ENCODE data around the gene RAB12. TPM values are rescaled to one million over a fixed set of nuclear protein-coding genes. Genes with fewer than 3 reads are reported as not detected.

The RAB12 gene
- total RNA-seq, 2 experiments from 2014 or later, result 20.1 to 20.3 TPM

GRCh38 chr18:8611916-8612576 lies 2.8 kb downstream of the RAB12 start:
- Mint-ChIP-seq H3K27ac (peak overlapping the region; percentile 22), H3K36me3 (ENCODE audit: low read depth) (peaks cover 38% of the 10 kb centered on the region), H3K4me3 (peak overlapping the region; percentile 86), H3K27me3 (no peaks in the 10 kb centered on the region), H3K9me3 (no peaks in the 10 kb centered on the region), H3K4me1 (ENCODE audit: low read depth) (peaks cover 72% of the 10 kb centered on the region)
- no peaks in the 10 kb centered on the region for H3K36me3 ChIP-seq (ENCODE audit: insufficient read depth, low read length)
- DNase-seq (no peak), ATAC-seq (ENCODE audit: poor library complexity) (no peak)
- no peak overlapping the region for H3K4me3 ChIP-seq (ENCODE audit: low read length)
- CTCF ChIA-PET, result no interaction called here
- H3K27ac ChIP-seq (ENCODE audit: low read depth in 1 of 2, low read length in 2 of 2), result no peak overlapping the region
- peaks cover 45% of the 10 kb centered on the region for H3K4me1 ChIP-seq (ENCODE audit: insufficient read depth, low read length)
- intact Hi-C loops (cut with DNase I, micrococcal nuclease), result loop anchor here in 1 of 2 experiments (10.0 kb wide), 2 partner anchors 723 to 1303 kb away; partner anchors contain the start of genes TWSG1 and VAPA
- no peaks in the 10 kb centered on the region for H3K9me3 ChIP-seq (ENCODE audit: control insufficient read depth in 1 of 2, insufficient read depth in 1 of 2, low read length in 2 of 2)
- TF ChIP-seq, protein P1, sequence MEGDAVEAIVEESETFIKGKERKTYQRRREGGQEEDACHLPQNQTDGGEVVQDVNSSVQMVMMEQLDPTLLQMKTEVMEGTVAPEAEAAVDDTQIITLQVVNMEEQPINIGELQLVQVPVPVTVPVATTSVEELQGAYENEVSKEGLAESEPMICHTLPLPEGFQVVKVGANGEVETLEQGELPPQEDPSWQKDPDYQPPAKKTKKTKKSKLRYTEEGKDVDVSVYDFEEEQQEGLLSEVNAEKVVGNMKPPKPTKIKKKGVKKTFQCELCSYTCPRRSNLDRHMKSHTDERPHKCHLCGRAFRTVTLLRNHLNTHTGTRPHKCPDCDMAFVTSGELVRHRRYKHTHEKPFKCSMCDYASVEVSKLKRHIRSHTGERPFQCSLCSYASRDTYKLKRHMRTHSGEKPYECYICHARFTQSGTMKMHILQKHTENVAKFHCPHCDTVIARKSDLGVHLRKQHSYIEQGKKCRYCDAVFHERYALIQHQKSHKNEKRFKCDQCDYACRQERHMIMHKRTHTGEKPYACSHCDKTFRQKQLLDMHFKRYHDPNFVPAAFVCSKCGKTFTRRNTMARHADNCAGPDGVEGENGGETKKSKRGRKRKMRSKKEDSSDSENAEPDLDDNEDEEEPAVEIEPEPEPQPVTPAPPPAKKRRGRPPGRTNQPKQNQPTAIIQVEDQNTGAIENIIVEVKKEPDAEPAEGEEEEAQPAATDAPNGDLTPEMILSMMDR (IDR thresholded peaks at IDR 0.05), result no peak
- POLR2A ChIA-PET, result interaction anchor here (0.7 kb wide), 1 partner anchor 12 kb away, joined by 3 read pairs; no protein-coding TSS in a partner anchor
- no peaks in the 10 kb centered on the region for H3K27me3 ChIP-seq (ENCODE audit: control insufficient read depth in 1 of 2, insufficient read depth in 2 of 2, low read length in 2 of 2)

- Histone ChIP-seq H3K4me1 (ENCODE audit: insufficient read depth, low read length) (peaks cover 34% of the 10 kb centered on the region), H3K9me3 (ENCODE audit: control insufficient read depth in 1 of 2, insufficient read depth in 1 of 2, low read length in 2 of 2) (no peaks in the 10 kb centered on the region), H3K36me3 (ENCODE audit: insufficient read depth, low read length) (peaks cover 4% of the 10 kb centered on the region), H3K4me3 (ENCODE audit: low read length) (no peak overlapping the region), H3K27ac (ENCODE audit: low read depth in 1 of 2, low read length in 2 of 2) (no peak overlapping the region), H3K27me3 (ENCODE audit: control insufficient read depth in 1 of 2, insufficient read depth in 2 of 2, low read length in 2 of 2) (no peaks in the 10 kb centered on the region)
- Mint-ChIP-seq H3K4me1 (ENCODE audit: low read depth) (peaks cover 81% of the 10 kb centered on the region), H3K9me3 (no peaks in the 10 kb centered on the region), H3K36me3 (ENCODE audit: low read depth) (peaks cover 52% of the 10 kb centered on the region), H3K27ac (no peak overlapping the region), H3K27me3 (no peaks in the 10 kb centered on the region), H3K4me3 (no peak overlapping the region)
- TF ChIP-seq, protein P1 (IDR thresholded peaks at IDR 0.05), result no peak
- CTCF ChIA-PET, result no interaction called here
- intact Hi-C loops (cut with DNase I, micrococcal nuclease), result loop anchor here in 1 of 2 experiments (10.0 kb wide), 2 partner anchors 720 to 1300 kb away; partner anchors contain the start of genes TWSG1 and VAPA
- ATAC-seq (ENCODE audit: poor library complexity), result no peak
- POLR2A ChIA-PET, result no interaction called here
- DNase-seq, result no peak
These were observed 5.6 kb downstream of the RAB12 start for GRCh38 chr18:8614875-8615274.

DNA sequence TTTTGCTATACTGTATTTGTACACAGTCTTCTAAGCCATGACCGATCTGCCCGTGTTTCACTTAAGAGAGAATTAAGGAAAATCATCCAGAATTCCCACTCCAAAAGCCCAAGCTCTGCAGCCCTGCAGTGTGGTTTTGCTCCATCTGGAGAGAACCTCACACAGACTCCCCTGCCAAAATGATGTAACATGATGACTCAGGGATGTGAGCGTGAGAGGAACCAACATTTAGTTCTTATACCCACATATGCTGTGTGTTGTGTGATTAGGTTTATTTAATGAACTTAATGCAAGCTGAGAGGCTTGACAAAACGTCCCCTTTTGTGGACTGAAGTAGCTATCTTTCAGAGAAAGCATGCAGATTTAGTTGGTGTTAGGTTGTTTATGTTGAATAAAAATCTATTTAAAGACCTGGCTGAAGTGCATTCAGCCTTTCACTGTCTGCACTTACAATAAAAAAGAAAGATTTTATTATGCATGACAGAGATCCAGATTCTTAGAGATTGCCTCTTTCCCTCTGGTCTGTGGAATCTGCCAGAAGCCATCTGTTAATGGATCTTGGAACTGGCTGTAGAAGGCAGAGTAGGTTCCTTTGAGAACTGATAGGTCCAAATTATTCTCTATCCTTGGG lies 6.3 kb downstream of the RAB12 start:
- DNase-seq, result peak in 2 of 14 experiments; percentile 55 to 59
- intact Hi-C loops (cut with DNase I, micrococcal nuclease), result loop anchor here in 1 of 2 experiments (10.0 kb wide), 2 partner anchors 719 to 1299 kb away; partner anchors contain the start of genes TWSG1 and VAPA
- no peak for ATAC-seq (ENCODE audit: poor library complexity)
- Histone ChIP-seq H3K9me3 (ENCODE audit: control insufficient read depth in 1 of 2, insufficient read depth in 1 of 2, low read length in 2 of 2) (no peaks in the 10 kb centered on the region), H3K4me3 (ENCODE audit: low read length) (no peak overlapping the region), H3K36me3 (ENCODE audit: insufficient read depth, low read length) (peaks cover 4% of the 10 kb centered on the region), H3K27me3 (ENCODE audit: control insufficient read depth in 1 of 2, insufficient read depth in 2 of 2, low read length in 2 of 2) (no peaks in the 10 kb centered on the region), H3K27ac (ENCODE audit: low read depth in 1 of 2, low read length in 2 of 2) (no peak overlapping the region), H3K4me1 (ENCODE audit: insufficient read depth, low read length) (peaks cover 30% of the 10 kb centered on the region)
- ChIA-PET CTCF (no interaction called here), POLR2A (no interaction called here)
- Mint-ChIP-seq H3K27me3 (no peaks in the 10 kb centered on the region), H3K27ac (no peak overlapping the region), H3K4me3 (peak overlapping the region; percentile 38), H3K4me1 (ENCODE audit: low read depth) (peaks cover 80% of the 10 kb centered on the region), H3K9me3 (no peaks in the 10 kb centered on the region), H3K36me3 (ENCODE audit: low read depth) (peaks cover 50% of the 10 kb centered on the region)
- TF ChIP-seq, protein P1 (IDR thresholded peaks at IDR 0.05), result no peak
